ENCODE data around the gene LINC01488.

DNA sequence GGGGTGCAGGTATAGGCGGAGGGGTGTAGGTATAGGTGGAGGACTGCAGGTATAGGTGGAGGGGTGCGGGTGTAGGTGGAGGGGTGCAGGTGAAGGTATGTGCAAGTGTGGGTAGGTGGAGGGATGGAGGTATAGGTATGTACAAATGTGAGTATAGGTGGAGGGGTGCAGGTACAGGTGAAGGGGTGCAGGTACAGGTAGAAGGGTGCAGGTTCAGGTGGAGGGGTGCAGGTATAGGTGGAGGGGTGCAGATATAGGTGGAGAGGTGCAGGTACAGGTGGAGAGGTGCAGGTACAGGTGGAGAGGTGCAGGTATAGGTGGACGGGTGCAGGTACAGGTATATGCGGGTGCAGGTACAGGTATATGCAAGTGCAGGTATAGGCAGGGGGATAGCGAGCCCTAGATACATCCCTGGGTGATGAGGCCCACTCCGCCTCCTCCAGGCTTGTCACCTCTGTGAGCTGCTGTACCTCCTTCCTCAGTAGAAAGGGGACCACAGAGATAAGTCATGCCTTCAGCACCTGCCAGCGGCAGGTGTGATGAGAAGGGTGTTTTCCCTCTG, 17.2 kb downstream of the LINC01488 start:
- no peak for TF ChIP-seq ZFP3 (CRISPR knock-in tag; IDR thresholded peaks at IDR 0.05)
- no peak for TF ChIP-seq RARB (CRISPR knock-in tag; IDR thresholded peaks at IDR 0.05)
- TF ChIP-seq OSR1 (CRISPR knock-in tag; IDR thresholded peaks at IDR 0.05): no peak
- TF ChIP-seq, protein P1, sequence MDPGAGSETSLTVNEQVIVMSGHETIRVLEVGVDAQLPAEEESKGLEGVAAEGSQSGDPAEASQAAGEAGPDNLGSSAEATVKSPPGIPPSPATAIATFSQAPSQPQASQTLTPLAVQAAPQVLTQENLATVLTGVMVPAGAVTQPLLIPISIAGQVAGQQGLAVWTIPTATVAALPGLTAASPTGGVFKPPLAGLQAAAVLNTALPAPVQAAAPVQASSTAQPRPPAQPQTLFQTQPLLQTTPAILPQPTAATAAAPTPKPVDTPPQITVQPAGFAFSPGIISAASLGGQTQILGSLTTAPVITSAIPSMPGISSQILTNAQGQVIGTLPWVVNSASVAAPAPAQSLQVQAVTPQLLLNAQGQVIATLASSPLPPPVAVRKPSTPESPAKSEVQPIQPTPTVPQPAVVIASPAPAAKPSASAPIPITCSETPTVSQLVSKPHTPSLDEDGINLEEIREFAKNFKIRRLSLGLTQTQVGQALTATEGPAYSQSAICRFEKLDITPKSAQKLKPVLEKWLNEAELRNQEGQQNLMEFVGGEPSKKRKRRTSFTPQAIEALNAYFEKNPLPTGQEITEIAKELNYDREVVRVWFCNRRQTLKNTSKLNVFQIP (CRISPR knock-in tag; IDR thresholded peaks at IDR 0.05; ENCODE audit: borderline replicate concordance, low read depth): no peak
- no peak for TF ChIP-seq CSDC2 (CRISPR knock-in tag; IDR thresholded peaks at IDR 0.05)
- no peak for TF ChIP-seq BACH2 (CRISPR knock-in tag; IDR thresholded peaks at IDR 0.05; ENCODE audit: borderline replicate concordance)
- no peak for TF ChIP-seq ISL1 (CRISPR knock-in tag; IDR thresholded peaks at IDR 0.05)
- TF ChIP-seq, protein P2, sequence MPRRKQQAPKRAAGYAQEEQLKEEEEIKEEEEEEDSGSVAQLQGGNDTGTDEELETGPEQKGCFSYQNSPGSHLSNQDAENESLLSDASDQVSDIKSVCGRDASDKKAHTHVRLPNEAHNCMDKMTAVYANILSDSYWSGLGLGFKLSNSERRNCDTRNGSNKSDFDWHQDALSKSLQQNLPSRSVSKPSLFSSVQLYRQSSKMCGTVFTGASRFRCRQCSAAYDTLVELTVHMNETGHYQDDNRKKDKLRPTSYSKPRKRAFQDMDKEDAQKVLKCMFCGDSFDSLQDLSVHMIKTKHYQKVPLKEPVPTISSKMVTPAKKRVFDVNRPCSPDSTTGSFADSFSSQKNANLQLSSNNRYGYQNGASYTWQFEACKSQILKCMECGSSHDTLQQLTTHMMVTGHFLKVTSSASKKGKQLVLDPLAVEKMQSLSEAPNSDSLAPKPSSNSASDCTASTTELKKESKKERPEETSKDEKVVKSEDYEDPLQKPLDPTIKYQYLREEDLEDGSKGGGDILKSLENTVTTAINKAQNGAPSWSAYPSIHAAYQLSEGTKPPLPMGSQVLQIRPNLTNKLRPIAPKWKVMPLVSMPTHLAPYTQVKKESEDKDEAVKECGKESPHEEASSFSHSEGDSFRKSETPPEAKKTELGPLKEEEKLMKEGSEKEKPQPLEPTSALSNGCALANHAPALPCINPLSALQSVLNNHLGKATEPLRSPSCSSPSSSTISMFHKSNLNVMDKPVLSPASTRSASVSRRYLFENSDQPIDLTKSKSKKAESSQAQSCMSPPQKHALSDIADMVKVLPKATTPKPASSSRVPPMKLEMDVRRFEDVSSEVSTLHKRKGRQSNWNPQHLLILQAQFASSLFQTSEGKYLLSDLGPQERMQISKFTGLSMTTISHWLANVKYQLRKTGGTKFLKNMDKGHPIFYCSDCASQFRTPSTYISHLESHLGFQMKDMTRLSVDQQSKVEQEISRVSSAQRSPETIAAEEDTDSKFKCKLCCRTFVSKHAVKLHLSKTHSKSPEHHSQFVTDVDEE (CRISPR knock-in tag; IDR thresholded peaks at IDR 0.05): no peak
- TF ChIP-seq ARNTL (CRISPR knock-in tag; IDR thresholded peaks at IDR 0.05; ENCODE audit: borderline replicate concordance, low read depth): no peak
- no peak for TF ChIP-seq ESRRG (CRISPR knock-in tag; IDR thresholded peaks at IDR 0.05)
- no peak for TF ChIP-seq PPARA (CRISPR knock-in tag; IDR thresholded peaks at IDR 0.05; ENCODE audit: borderline replicate concordance)
- TF ChIP-seq, protein P3, sequence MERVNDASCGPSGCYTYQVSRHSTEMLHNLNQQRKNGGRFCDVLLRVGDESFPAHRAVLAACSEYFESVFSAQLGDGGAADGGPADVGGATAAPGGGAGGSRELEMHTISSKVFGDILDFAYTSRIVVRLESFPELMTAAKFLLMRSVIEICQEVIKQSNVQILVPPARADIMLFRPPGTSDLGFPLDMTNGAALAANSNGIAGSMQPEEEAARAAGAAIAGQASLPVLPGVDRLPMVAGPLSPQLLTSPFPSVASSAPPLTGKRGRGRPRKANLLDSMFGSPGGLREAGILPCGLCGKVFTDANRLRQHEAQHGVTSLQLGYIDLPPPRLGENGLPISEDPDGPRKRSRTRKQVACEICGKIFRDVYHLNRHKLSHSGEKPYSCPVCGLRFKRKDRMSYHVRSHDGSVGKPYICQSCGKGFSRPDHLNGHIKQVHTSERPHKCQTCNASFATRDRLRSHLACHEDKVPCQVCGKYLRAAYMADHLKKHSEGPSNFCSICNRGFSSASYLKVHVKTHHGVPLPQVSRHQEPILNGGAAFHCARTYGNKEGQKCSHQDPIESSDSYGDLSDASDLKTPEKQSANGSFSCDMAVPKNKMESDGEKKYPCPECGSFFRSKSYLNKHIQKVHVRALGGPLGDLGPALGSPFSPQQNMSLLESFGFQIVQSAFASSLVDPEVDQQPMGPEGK (CRISPR knock-in tag; IDR thresholded peaks at IDR 0.05; ENCODE audit: borderline replicate concordance): no peak
- TF ChIP-seq SNAI2 (CRISPR knock-in tag; IDR thresholded peaks at IDR 0.05): no peak
- no peak for TF ChIP-seq ZC3H10 (CRISPR knock-in tag; IDR thresholded peaks at IDR 0.05)
